Measurements from ENCODE around the gene POLR3K.

Gene POLR3K

DNA sequence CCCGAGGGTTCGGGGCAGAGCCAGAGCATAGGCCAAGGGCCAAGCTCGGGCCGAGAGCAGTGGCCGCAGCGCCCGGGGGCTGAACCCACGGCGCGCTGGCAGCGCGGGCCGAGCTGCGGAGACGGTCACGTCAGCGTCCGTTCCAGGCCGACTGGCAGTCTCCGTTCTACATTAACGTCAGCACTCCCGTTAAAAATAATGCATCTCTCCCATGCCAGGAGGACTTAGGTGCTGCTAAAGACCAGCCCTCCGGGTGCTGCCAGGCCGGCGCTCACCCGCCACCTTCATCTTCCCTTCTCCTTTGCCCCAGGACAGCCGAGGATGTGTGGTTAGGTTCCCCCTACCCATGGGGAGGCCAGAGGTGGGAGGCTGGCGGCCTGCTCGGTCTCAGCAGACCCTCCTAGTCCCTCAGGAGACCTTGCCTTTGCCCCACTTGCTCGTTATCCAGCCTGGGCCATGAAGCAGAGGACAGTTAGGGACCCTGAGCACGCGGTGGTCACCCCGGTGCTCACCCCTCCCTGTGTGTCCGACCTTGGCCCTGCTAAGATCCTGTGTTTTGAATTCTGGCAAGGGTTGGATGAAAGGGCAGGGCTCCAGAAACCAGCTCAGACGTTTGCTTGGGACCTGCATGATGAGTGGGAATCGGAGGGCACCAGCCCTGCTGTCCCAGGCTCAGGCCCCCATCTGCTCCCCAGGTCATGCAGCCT lies 25.2 kb upstream of the POLR3K start:
- no peak for DNase-seq

DNA sequence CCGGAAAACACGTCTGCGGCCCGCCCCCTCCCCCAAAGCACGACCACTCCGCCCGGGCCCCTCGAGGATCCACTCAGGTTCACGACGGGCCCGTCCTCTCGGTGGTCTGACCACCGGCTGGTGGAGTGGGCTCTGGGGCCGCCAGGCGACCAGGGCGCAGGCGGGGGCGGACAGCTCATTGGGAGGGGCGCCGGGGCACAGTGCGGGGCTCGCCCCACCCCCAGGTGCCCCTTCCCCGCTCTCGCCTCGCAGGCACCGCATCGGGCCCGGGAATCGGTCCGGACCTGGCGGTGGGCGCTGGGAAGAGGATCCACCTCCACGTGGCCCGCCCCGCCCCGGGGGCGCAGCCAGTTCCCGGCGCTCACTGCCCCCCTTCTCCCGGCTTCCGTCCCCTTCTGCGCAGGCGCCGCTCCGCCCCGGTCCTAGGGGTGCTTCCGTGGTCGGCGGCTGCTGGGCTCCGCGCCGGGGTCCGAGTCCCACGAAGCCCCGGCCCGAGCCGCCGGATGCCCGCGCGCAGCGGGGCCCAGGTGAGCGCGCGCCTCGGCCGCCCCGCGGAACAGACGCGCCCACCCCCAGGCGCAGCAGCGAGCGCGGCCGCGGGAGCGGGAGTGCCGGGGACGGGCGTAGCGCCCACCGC lies 24.5 kb upstream of the POLR3K start, which contains the start of gene MPG:
TSS of gene MPG (plus strand) at position 419 of the 637 bp plus-strand sequence. CDS start at position 504, 85 bp downstream.
- DNase-seq, result no peak

DNA sequence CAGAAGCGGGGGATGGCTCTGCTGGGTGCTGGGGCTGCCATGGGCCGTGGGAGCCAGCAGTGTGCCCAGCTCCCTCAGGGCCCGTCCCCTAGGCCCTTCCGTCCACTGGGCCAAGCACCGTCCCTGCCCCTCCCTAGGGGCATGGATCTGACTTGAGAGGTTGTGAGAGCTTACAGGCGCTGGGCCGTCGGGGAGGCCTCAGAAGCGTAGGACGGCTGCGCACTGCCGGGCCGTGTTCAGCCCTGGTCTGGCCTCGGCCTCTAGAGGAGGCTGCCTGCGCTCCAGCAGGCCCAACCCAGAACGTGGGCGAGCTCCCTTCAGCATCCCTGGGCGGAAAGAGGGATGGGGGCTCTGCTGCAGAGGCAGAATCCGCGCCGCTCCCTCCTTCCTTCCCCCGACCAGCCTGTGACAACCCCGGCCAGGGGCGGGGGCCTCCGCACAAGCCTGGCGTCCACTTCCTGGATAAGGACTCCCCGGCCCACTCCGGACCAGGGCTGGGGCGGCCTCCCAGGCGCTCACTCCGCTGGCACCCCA lies 23.9 kb upstream of the POLR3K start:
- DNase-seq, result no peak

DNA sequence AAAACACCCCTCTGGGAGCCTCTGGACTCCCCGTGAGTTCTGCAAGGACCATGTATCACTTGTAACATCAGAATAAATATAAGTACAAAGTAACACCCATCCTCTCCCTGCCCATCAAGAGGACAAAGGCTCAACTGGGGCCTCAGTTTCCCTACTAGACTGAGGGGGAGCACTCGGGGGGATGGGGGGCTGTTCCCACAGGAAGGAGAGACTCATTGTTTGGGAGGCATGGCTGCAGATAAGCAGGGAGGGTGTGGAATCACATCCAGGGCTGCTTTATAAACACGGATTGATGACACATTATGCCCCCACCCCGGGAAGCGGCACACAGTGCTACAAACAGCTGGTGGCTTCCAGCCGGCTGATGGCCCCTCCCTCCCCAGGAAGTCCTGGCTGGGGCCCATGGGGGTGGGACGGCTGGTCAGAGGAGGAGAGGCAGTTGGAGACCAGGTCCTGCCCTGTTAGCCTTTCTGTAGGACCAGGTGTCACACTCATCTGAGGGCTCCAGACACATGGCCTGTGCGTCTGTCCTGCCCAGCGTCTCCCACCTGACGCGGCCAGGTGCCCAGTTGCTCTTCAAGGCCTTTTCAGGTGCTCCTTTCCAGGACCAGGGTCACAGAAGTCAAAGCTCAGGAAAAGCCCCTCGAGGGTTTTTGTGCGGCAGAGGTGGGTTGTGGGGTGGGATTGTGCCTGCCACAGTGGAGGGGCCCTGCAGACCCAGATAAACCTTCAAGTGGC lies 23.3 kb upstream of the POLR3K start:
- DNase-seq, result peak; percentile 36

DNA sequence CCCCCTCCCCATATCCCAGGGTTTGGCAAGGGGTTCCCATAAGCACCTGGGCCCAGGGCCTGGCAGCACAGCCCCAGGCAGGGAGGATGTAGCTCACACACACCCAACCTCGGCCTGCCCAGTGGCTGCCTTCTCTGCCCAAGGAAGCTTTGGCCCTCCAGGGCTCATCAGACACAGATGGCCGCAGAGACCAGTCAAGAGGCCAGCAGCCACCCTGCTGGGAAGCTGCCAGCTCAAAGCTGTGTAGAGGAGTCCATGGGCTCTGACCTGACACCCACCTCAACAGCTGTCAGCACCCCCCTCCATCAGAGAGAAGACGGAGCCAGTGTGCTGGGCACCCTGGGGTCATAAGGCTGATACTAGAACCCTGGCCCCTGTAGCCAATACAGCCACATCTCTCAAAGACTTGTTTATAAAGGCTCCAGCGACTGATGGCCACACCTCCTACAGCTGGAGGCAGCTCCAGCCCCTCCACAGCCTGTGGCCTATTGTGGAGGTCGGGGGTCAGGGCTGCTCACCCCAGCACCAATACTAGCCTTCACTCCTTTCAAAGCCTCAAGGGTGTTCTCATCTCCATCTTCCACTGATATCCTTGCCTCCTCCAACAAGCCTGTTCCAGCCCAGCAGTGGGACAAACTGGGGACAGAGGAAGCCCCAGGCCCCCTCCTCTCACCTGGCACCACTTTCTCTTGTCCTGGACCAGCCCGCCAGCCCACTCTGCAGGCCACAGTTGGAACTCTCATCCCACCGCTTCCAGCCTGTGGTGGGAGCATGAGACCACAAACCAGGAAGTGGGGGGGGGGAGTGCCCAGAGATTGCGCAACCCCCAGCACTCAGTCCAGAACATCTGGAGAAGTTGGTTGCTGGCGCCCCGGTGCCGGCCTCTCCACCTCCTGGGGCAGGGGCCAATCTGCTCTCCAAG lies 22.4 kb upstream of the POLR3K start:
- peak; percentile 44 for DNase-seq

DNA sequence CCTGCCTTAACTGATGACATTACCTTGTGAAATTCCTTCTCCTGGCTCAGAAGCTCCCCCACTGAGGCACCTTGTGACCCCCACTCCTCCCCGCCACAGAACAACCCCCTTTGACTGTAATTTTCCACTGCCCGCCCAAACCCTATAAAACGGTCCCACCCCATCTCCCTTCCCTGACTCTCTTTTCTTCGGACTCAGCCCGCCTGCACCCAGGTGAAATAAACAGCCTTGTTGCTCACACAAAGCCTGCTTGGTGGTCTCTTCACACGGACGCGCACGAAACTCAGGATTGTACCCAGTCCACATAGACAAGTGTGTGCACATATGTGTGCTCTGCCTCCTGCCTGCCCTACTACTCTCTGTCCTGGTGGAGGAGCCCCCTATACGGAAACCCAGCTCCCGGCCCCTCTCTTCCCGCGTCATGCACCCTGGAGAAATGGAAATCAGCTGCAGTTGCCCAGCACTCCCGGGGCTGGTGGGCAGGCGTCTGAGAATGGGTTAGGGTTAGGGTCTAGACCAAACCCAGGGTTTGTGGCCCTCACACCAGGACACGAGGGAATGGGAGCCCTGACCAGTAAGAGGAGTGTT lies 21.4 kb upstream of the POLR3K start:
- no peak for DNase-seq

DNA sequence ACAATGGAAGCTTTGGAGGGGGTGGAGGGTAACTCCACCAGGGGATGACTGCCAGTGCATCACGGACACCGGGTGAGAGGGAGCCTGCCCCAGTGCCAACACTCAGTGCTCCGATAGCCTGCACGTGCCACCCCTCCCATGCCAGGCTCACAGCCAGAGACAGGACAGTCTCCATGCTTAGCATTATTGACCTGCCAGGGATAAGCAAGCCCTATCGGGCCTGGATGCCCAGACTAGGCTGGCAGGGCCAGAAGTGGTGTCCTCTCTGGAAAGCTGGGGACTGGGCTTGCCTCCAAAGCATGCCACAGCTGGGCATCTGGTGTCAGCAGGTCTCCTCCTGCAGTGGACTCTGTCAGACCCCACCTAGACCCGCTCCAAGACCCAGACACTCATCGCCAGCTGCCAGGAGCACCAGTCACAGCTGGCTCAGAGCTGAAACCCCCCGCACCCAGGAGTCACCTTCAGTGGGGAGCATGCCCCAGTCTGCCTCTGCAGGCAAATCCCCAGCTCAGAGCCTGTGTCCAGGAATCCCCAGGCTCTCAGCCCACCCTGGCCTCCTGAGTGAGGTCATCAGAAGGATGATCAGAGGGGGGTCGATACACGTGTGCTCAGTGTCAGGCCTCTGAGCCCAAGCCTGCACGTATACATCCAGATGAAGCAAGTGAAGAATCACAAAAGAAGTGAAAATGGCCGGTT lies 20.8 kb upstream of the POLR3K start:
- DNase-seq, result no peak

DNA sequence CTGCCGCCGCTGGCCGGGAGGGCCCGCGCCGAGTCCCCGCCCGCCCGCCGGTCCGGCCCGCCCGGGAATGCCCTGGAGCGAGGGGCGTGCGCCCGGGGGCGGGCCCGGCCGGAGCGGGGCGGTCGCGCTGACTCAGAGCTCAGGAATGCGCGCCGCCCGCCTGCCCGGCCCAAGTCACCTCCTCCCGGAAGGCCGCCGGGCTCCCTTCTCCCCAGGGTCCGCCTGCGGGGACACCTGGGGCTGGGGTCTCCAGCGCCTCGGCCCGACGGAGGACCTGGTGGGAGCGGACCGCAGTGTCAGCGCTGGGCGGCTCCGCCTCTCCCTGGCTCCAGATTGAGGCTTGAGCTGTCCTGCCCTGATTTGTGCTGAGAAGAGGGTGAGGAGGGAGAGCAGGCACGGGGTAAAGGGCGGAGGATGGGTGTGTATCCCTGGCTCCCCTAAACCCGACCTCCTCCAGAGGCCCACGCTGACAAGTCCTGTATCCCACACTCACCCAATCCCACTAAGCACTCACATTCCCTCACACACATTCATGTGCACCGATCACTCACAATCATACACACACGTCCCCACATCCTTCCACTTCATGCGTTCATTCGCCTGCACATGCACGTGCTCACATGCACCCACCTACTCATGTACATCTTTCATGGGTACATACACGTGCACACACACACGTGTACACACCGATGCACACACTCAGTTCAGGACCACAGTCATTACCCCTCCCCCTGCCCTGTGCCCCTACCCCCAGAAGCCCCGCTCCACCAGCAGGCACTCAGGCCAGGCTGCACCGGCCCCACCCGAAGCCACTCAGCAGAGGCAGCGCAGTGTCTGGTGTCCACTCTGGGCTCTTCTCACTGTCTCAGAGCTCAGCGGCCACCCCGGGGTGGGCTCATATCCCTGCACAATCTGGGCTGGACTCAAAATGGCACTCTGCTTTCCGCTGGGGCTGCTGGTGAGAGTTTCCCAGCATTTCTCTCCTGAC lies 19.4 kb upstream of the POLR3K start, which contains the start of gene RHBDF1:
TSS of gene RHBDF1 (minus strand) at position 71 of the 988 bp plus-strand sequence. CDS start 7,616 bp downstream, outside the sequence.
- no peak for DNase-seq

DNA sequence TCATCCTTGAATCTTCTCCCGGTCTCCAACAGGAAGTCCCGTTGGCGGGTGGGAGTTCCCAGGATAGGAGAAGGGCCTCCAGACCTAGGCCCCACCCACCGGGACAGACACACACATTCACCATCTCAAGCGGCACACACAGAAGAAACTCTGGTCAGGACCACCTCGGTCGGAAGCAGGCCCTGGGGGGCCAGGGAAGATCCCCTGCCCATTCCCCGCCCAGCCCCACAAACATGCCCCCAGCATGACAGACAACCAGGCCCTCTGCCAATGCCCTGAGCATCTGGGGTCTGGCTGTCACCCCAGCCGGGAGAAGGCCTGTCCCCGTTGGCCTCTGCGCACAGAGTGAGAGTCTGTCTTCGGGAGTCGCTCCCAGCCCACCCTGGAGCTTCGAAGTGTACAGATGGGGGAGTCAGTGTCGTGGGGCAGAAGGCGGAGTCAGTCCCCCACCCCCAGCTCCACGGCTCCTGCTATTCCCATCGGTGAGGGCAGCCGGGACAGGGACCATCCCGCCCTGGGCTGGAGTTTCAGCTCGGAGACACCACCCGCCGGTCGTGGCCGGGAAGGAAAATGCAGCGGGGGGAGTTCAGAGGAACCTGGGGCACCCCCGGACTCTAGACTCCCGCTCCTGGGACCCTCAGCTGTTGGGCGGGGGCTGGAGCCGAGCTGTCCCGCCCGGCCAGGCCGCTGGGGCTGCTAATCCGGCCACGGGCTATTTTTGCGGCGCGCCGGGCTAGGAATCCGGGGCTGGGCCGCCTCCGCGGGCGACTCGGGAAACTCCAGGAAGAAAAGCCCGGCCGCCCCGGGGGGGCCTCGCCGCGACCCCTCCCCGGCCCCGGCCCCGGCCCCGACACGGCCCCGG lies 18.4 kb upstream of the POLR3K start:
- DNase-seq, result no peak

DNA sequence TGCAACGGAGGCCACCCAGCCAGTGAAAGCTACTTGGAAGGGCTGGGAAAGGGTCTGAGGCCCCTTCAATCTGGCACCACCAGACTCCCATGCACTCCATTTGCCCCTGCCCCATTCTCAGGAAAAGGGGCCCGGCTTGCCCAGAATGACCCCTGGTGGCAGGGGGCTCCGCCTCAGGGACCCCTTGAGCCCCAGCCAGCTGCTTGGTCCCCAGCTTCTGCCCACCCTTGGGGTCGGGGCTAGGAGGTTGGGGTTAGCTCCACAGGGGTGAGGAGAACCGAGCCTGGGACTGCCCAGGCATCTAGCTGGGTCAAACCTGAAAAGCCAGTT lies 17.8 kb upstream of the POLR3K start:
- no peak for DNase-seq

DNA sequence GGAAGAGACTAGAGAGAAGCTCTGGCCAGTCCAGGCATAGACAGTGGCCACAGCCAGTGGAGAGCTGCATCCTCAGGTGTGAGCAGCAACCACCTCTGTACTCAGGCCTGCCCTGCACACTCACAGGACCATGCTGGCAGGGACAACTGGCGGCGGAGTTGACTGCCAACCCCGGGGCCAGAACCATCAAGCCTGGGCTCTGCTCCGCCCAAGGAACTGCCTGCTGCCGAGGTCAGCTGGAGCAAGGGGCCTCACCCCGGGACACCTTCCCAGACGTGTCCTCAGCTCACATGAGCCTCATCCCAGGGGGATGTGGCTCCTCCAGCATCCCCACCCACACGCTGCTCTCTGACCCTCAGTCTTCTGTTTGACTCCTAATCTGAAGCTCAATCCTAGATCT lies 15.8 kb upstream of the POLR3K start:
- no peak for DNase-seq

DNA sequence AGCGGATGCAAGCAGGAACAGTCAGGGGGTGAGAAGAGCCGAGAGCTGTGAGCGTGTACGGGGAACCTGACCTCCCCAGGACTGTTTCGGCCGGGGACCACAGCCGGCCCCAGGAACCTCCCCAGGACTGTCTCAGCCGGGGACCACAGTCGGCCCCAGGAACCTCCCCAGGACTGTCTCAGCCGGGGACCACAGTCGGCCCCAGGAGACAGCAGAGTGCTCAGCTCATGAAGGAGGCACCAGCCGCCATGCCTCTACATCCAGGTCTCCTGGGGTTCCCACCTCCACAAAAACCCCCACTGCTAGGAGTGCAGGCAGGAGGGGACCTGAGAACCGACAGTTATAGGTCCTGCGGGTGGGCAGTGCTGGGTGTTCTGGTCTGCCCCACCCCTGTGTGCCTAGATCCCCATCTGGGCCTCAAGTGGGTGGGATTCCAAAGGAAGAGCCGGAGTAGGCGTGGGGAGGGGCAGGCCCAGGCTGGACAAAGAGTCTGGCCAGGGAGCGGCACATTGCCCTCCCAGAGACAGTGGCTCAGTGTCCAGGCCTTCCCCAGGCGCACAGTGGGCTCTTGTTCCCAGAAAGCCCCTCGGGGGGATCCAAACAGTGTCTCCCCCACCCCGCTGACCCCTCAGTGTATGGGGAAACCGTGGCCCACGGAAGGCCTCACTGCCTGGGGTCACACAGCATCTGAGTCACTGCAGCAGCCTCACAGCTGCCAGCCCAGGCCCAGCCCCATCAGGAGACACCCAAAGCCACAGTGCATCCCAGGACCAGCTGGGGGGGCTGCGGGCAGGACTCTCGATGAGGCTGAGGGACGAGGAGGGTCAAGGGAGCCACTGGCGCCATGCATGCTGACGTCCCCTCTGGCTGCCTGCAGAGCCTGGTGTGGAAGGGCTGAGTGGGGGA lies 14.7 kb upstream of the POLR3K start:
- DNase-seq, result no peak

DNA sequence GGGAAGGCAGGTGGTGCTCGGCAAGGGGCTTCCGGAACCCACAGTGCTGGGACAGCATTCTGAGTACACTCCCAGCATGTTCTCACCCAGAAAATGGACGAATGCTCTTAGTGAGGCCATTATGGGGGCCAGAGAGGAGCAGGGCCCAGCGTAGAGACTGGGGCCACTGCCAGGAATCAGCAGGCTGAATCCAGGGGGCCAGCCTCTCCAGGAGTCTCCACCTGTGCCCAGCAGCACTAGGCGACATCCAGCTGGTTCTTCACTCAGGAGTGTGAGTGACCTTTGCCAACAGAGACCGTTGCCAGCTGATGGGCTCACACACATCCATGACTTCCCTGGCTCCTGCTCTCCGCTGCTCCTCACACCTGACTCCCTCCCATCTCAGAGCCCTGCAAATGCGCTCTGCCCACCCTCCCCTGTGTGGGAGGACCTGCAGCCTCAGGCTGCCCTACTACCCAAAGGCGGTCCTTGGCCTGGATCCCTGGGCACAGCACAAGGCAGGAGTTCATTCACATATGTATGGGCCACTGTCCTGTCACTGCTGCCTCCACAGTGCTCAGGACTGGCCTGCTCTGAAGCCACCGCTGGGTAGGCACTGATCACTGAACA lies 13.9 kb upstream of the POLR3K start:
- DNase-seq, result no peak

DNA sequence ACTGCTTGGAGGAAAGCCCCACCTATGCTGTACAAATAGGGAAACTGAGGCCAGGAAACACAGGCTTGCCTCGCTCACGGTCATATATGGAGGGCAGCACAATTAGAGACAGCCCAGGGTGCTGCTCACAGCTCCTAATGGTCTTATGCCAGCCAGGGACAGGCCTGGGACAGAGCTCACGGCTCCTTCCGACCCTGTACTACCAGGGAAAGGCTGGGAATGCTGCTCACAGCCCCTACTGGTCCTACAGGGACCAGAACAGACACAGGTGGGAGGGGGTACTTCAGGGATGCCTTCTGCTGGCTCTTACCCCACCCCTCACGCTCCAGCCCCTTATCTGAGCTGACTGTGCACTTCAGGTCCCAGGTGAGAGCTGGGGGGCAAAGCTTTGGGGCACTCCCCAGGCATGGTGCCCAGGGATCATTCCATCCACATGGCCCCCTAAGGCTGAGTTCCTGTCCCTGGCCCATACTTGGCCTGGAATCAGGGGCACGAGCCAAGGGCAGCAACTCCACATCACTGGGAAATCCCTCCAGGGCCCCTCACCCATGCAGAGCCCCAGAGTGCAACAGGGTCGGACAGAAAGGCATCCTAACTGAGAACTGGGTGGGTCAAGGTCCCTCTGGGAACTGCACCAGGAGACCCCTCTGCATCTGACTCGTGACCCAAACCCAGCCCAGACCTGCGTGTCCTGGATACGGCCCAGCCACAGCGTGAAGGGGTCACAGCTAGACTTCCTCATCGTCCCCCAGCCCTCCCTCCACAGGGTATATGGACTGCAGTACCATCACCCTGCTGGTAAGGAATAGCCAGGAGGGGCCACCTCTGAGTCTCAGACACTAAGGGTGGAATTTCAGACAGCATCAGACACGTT lies 13.1 kb upstream of the POLR3K start:
- no peak for DNase-seq

DNA sequence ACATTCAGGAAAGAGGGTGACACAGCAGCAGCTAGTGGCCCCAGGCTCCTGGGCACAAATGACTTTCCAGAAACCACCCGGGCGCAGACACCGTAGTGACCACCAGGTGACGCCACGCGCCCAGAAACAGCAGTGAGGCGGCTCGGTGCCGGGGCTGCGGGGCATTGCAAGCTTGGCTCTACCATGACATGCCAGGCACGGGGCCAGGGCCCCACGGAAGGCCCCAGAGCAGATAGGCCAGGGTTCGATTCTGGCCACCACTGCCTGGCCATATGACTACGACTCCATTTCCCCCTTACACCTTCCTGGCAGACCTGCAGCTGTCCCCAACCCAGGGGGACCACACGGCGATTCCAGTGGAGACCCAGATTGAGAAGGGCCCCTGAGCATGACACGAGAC lies 12.3 kb upstream of the POLR3K start:
- peak; percentile 36 for DNase-seq

DNA sequence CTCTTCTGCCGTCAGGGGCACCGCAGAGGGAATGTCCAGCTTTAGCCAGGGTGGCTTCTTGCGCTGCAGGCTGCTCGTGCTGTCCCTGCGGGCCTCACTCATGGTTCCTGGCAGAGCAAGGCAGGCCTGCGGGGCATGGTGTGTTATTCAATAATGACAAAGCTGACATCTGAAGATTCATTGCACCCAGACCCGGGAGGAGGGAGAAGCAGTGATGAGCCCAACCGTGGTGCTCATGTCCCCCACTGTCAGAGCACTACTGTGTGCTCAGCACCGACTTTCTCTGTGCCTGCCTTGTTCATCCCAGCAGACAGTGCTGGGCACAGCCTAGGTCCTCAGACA lies 11.5 kb upstream of the POLR3K start:
- no peak for DNase-seq

All from DMS 273 treated with DMSO at 0.1 percent for 48 hours (cell line).